HL-60 (cell line): ENCODE data around the gene KCNJ1.

Source experiments
- DNase-seq, 2 experiments: peaks; one replicate each; pipeline ENCODE4 v3.0.0-alpha.2; 2010 to 2020; ENCODE audit warnings: low read depth in 1 of 2, low spot score in 1 of 2
- H3K27ac ChIP-seq: fragments of 250-450 bp; sonication (Bioruptor Pico); replicated peaks from 2 replicates; pipeline ENCODE4 v1.5.1; 2020; ENCODE audit warnings: mild to moderate bottlenecking, moderate library complexity
- H3K27me3 ChIP-seq: fragments of 250-450 bp; sonication (Bioruptor Pico); 2 replicates; pipeline ENCODE4 v1.5.1; 2021; ENCODE audit warnings: mild to moderate bottlenecking, moderate library complexity; ENCODE audit not compliant: insufficient read depth, poor library complexity, severe bottlenecking
- H3K4me3 ChIP-seq: replicated peaks from 2 replicates; pipeline ENCODE4 v1.5.1; 2011; ENCODE audit warnings: mild to moderate bottlenecking, control low read depth, low read length; ENCODE audit not compliant: insufficient read depth
- CTCF ChIP-seq: IDR thresholded peaks from one replicate; pipeline ENCODE4 v1.5.1; 2011; ENCODE audit warnings: low read length, control low read depth, inconsistent platforms; ENCODE audit not compliant: insufficient read depth
- GABPA ChIP-seq: IDR thresholded peaks from 2 replicates; pipeline ENCODE4 v1.6.1; 2012; ENCODE audit warnings: low read depth
- POLR2AphosphoS5 ChIP-seq: IDR thresholded peaks from 2 replicates; pipeline ENCODE4 v1.6.1; 2012; ENCODE audit warnings: low read depth
- REST ChIP-seq: IDR thresholded peaks from 2 replicates; pipeline ENCODE4 v1.6.1; 2012; ENCODE audit warnings: low read depth; ENCODE audit not compliant: insufficient replicate concordance
- SPI1 ChIP-seq: IDR thresholded peaks from 2 replicates; pipeline ENCODE4 v1.6.1; 2012; ENCODE audit warnings: low read depth, mild to moderate bottlenecking, borderline replicate concordance

Gene KCNJ1

GRCh38 chr11:128911701-128912100 is 44.6 kb upstream of the KCNJ1 start:
- H3K27me3 ChIP-seq, result peaks cover 12% of the 10 kb centered on the region
- no peak overlapping the region for H3K4me3 ChIP-seq
- DNase-seq, result no peak
- no peak for TF ChIP-seq REST
- no peak for TF ChIP-seq SPI1
- TF ChIP-seq POLR2AphosphoS5, result no peak
- TF ChIP-seq GABPA, result no peak
- no peak for TF ChIP-seq CTCF
- no peak overlapping the region for H3K27ac ChIP-seq

GRCh38 chr11:128911239-128911638 is 44.1 kb upstream of the KCNJ1 start:
- H3K27ac ChIP-seq, result no peak overlapping the region
- peaks cover 16% of the 10 kb centered on the region for H3K27me3 ChIP-seq
- no peak for TF ChIP-seq GABPA
- no peak for TF ChIP-seq REST
- TF ChIP-seq POLR2AphosphoS5, result no peak
- no peak for TF ChIP-seq SPI1
- TF ChIP-seq CTCF, result no peak
- no peak for DNase-seq
- no peak overlapping the region for H3K4me3 ChIP-seq

- DNase-seq, result no peak
- peaks cover 16% of the 10 kb centered on the region for H3K27me3 ChIP-seq
- H3K27ac ChIP-seq, result no peak overlapping the region
- no peak for TF ChIP-seq SPI1
- no peak for TF ChIP-seq POLR2AphosphoS5
- no peak for TF ChIP-seq REST
- TF ChIP-seq CTCF, result no peak
- TF ChIP-seq GABPA, result no peak
- H3K4me3 ChIP-seq, result no peak overlapping the region
These were observed 43.5 kb upstream of the KCNJ1 start for GRCh38 chr11:128910576-128910975.
